GM12878 (cell line): ENCODE results near the gene FANCC.

Source experiments
- CHD1 ChIP-seq: IDR thresholded peaks from 2 replicates; pipeline ENCODE4 v1.6.1; 2012; ENCODE audit warnings: low read depth, low read length, improper control_type of control experiment
- CREM ChIP-seq: IDR thresholded peaks from 2 replicates; pipeline ENCODE4 v1.6.1; 2014; ENCODE audit warnings: antibody characterized with exemption, low read depth
- EED ChIP-seq: sonication (generic); IDR thresholded peaks from 2 replicates; pipeline ENCODE4 v1.6.1; 2016; ENCODE audit warnings: antibody characterized with exemption, low read depth
- KAT2A ChIP-seq: conservative IDR thresholded peaks from 2 replicates; pipeline ENCODE4 v1.6.1; 2011; ENCODE audit warnings: low read depth, low read length; ENCODE audit not compliant: control insufficient read depth
- MYC ChIP-seq: IDR thresholded peaks from 2 replicates; pipeline ENCODE4 v1.6.1; 2011; ENCODE audit warnings: mild to moderate bottlenecking, low read length, moderate library complexity, inconsistent platforms; ENCODE audit not compliant: insufficient read depth, insufficient replicate concordance, insufficient read length, severe bottlenecking
- POLR2A ChIP-seq: IDR thresholded peaks from 2 replicates; pipeline ENCODE4 v1.6.1; 2011; ENCODE audit warnings: low read depth, mild to moderate bottlenecking, low read length
- POLR2AphosphoS5 ChIP-seq: IDR thresholded peaks from 2 replicates; pipeline ENCODE4 v1.6.1; 2011; ENCODE audit warnings: mild to moderate bottlenecking, low read length, inconsistent platforms
- TCF7 ChIP-seq: IDR thresholded peaks from 2 replicates; pipeline ENCODE4 v1.6.1; 2014; ENCODE audit warnings: antibody characterized with exemption, borderline replicate concordance
- TF ChIP-seq, protein P1 (sequence below): IDR thresholded peaks from 2 replicates; pipeline ENCODE4 v1.6.1; 2012; ENCODE audit warnings: low read length, inconsistent platforms
- TF ChIP-seq, protein P2 (sequence below): fragments of 450-650 bp; IDR thresholded peaks from 2 replicates; pipeline ENCODE4 v1.6.1; 2014; ENCODE audit warnings: mild to moderate bottlenecking
- TF ChIP-seq, protein P3 (sequence below), 3 experiments: IDR thresholded peaks in 2 of 3; conservative IDR thresholded peaks in 1 of 3; 2 replicates each; pipeline ENCODE4 v1.5.1; 2011; ENCODE audit warnings: low read depth in 3 of 3, low read length in 3 of 3, mild to moderate bottlenecking in 3 of 3, control low read depth in 2 of 3, moderate library complexity in 2 of 3, inconsistent platforms in 1 of 3, mixed read lengths in 1 of 3; ENCODE audit not compliant: control insufficient read depth in 2 of 3, insufficient read depth in 1 of 3; ENCODE audit errors: extremely low read depth in 1 of 3
- TF ChIP-seq, protein P4 (sequence below): fragments of 450-650 bp; conservative IDR thresholded peaks from 2 replicates; pipeline ENCODE4 v1.6.1; 2017; ENCODE audit warnings: mild to moderate bottlenecking, moderate library complexity
- TF ChIP-seq, protein P5 (sequence below): fragments of 450-650 bp; IDR thresholded peaks from 2 replicates; pipeline ENCODE4 v1.6.1; 2017; ENCODE audit warnings: mild to moderate bottlenecking, moderate library complexity
- TF ChIP-seq, protein P6 (sequence below): IDR thresholded peaks from 2 replicates; pipeline ENCODE4 v1.6.1; 2012; ENCODE audit warnings: mild to moderate bottlenecking, low read depth, low read length

DNA sequence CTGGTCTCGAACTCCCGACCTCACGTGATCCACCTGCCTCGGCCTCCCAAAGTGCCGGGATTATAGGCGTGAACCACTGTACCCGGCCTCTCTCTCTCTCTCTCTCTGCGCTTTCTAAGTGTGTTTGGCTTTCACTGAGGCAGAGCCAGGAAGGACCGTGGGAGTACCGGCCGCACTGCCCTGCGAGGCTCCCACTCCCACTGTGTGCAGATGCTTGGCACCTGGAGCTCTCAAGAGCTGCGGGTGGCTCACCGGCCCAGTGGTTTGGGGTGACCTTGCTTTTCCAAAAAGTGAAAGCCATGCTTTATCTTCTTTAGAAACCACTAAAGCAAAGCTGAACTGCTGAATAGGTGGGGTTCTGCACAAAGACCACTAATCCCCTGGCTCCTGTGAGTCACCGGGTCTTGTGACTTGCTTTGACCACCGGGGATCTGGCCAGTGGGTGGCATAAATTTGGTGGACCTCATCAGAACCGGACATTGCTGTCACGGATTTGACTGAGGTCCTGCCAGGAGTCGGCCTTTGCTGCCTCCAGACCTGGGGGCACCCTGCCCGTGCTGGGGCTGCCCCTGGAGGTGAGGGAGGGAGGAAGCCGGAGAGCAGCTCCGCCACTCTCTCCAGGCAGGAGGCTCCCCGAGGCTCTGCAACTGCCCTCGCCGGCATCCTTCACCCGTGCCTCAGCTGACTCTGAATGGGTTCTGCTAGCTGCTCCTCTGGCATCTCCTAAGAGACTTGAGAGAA is 228.9 kb downstream of the FANCC start:
- TF ChIP-seq, protein P1, sequence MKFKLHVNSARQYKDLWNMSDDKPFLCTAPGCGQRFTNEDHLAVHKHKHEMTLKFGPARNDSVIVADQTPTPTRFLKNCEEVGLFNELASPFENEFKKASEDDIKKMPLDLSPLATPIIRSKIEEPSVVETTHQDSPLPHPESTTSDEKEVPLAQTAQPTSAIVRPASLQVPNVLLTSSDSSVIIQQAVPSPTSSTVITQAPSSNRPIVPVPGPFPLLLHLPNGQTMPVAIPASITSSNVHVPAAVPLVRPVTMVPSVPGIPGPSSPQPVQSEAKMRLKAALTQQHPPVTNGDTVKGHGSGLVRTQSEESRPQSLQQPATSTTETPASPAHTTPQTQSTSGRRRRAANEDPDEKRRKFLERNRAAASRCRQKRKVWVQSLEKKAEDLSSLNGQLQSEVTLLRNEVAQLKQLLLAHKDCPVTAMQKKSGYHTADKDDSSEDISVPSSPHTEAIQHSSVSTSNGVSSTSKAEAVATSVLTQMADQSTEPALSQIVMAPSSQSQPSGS, result no peak
- TF ChIP-seq MYC (no peak), POLR2A (no peak), CREM (no peak), TCF7 (no peak), POLR2AphosphoS5 (no peak), EED (no peak), KAT2A (no peak), CHD1 (no peak)
- TF ChIP-seq, protein P2, sequence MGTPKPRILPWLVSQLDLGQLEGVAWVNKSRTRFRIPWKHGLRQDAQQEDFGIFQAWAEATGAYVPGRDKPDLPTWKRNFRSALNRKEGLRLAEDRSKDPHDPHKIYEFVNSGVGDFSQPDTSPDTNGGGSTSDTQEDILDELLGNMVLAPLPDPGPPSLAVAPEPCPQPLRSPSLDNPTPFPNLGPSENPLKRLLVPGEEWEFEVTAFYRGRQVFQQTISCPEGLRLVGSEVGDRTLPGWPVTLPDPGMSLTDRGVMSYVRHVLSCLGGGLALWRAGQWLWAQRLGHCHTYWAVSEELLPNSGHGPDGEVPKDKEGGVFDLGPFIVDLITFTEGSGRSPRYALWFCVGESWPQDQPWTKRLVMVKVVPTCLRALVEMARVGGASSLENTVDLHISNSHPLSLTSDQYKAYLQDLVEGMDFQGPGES, result no peak
- TF ChIP-seq, protein P3, sequence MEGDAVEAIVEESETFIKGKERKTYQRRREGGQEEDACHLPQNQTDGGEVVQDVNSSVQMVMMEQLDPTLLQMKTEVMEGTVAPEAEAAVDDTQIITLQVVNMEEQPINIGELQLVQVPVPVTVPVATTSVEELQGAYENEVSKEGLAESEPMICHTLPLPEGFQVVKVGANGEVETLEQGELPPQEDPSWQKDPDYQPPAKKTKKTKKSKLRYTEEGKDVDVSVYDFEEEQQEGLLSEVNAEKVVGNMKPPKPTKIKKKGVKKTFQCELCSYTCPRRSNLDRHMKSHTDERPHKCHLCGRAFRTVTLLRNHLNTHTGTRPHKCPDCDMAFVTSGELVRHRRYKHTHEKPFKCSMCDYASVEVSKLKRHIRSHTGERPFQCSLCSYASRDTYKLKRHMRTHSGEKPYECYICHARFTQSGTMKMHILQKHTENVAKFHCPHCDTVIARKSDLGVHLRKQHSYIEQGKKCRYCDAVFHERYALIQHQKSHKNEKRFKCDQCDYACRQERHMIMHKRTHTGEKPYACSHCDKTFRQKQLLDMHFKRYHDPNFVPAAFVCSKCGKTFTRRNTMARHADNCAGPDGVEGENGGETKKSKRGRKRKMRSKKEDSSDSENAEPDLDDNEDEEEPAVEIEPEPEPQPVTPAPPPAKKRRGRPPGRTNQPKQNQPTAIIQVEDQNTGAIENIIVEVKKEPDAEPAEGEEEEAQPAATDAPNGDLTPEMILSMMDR (IDR thresholded peaks at IDR 0.05 in 2 of 3, conservative IDR thresholded peaks at IDR 0.05 in 1 of 3; ENCODE audit: control insufficient read depth in 2 of 3, extremely low read depth in 1 of 3, insufficient read depth in 1 of 3, low read depth in 3 of 3, low read length in 3 of 3), result no peak
- TF ChIP-seq, protein P4, sequence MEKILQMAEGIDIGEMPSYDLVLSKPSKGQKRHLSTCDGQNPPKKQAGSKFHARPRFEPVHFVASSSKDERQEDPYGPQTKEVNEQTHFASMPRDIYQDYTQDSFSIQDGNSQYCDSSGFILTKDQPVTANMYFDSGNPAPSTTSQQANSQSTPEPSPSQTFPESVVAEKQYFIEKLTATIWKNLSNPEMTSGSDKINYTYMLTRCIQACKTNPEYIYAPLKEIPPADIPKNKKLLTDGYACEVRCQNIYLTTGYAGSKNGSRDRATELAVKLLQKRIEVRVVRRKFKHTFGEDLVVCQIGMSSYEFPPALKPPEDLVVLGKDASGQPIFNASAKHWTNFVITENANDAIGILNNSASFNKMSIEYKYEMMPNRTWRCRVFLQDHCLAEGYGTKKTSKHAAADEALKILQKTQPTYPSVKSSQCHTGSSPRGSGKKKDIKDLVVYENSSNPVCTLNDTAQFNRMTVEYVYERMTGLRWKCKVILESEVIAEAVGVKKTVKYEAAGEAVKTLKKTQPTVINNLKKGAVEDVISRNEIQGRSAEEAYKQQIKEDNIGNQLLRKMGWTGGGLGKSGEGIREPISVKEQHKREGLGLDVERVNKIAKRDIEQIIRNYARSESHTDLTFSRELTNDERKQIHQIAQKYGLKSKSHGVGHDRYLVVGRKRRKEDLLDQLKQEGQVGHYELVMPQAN, result no peak
- TF ChIP-seq, protein P5, sequence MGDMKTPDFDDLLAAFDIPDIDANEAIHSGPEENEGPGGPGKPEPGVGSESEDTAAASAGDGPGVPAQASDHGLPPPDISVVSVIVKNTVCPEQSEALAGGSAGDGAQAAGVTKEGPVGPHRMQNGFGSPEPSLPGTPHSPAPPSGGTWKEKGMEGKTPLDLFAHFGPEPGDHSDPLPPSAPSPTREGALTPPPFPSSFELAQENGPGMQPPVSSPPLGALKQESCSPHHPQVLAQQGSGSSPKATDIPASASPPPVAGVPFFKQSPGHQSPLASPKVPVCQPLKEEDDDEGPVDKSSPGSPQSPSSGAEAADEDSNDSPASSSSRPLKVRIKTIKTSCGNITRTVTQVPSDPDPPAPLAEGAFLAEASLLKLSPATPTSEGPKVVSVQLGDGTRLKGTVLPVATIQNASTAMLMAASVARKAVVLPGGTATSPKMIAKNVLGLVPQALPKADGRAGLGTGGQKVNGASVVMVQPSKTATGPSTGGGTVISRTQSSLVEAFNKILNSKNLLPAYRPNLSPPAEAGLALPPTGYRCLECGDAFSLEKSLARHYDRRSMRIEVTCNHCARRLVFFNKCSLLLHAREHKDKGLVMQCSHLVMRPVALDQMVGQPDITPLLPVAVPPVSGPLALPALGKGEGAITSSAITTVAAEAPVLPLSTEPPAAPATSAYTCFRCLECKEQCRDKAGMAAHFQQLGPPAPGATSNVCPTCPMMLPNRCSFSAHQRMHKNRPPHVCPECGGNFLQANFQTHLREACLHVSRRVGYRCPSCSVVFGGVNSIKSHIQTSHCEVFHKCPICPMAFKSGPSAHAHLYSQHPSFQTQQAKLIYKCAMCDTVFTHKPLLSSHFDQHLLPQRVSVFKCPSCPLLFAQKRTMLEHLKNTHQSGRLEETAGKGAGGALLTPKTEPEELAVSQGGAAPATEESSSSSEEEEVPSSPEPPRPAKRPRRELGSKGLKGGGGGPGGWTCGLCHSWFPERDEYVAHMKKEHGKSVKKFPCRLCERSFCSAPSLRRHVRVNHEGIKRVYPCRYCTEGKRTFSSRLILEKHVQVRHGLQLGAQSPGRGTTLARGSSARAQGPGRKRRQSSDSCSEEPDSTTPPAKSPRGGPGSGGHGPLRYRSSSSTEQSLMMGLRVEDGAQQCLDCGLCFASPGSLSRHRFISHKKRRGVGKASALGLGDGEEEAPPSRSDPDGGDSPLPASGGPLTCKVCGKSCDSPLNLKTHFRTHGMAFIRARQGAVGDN, result no peak
- TF ChIP-seq, protein P6, sequence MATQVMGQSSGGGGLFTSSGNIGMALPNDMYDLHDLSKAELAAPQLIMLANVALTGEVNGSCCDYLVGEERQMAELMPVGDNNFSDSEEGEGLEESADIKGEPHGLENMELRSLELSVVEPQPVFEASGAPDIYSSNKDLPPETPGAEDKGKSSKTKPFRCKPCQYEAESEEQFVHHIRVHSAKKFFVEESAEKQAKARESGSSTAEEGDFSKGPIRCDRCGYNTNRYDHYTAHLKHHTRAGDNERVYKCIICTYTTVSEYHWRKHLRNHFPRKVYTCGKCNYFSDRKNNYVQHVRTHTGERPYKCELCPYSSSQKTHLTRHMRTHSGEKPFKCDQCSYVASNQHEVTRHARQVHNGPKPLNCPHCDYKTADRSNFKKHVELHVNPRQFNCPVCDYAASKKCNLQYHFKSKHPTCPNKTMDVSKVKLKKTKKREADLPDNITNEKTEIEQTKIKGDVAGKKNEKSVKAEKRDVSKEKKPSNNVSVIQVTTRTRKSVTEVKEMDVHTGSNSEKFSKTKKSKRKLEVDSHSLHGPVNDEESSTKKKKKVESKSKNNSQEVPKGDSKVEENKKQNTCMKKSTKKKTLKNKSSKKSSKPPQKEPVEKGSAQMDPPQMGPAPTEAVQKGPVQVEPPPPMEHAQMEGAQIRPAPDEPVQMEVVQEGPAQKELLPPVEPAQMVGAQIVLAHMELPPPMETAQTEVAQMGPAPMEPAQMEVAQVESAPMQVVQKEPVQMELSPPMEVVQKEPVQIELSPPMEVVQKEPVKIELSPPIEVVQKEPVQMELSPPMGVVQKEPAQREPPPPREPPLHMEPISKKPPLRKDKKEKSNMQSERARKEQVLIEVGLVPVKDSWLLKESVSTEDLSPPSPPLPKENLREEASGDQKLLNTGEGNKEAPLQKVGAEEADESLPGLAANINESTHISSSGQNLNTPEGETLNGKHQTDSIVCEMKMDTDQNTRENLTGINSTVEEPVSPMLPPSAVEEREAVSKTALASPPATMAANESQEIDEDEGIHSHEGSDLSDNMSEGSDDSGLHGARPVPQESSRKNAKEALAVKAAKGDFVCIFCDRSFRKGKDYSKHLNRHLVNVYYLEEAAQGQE, result no peak
